Fibroblast of lung (primary cell): ENCODE data around the gene SLC2A4RG. TPM values are rescaled to one million over a fixed set of nuclear protein-coding genes. Genes with fewer than 3 reads are reported as not detected.

Experiments used
- DNase-seq, 2 donors: peaks; one replicate each; pipeline versions ENCODE4 v3.0.0 to v3.0.0-alpha.2; 2010; ENCODE audit warnings: low read depth in 2 of 2
- H2AFZ ChIP-seq: 2 replicates; pipeline ENCODE4 v1.5.1; 2012; ENCODE audit warnings: low read length, control low read depth, inconsistent platforms
- H3K27ac ChIP-seq: 2 replicates; pipeline ENCODE4 v1.5.1; 2011; ENCODE audit warnings: low read length, control low read depth; ENCODE audit not compliant: insufficient read depth
- H3K27me3 ChIP-seq: 2 replicates; pipeline ENCODE4 v1.5.1; 2011; ENCODE audit warnings: mild to moderate bottlenecking, low read length; ENCODE audit not compliant: control insufficient read depth, insufficient read depth
- H3K36me3 ChIP-seq: 2 replicates; pipeline ENCODE4 v1.5.1; 2011; ENCODE audit warnings: low read length; ENCODE audit not compliant: control insufficient read depth, insufficient read depth
- H3K4me1 ChIP-seq: 2 replicates; pipeline ENCODE4 v1.5.1; 2011; ENCODE audit warnings: low read length; ENCODE audit not compliant: control insufficient read depth, insufficient read depth; ENCODE audit errors: extremely low read depth
- H3K4me2 ChIP-seq: 2 replicates; pipeline ENCODE4 v1.5.1; 2011; ENCODE audit warnings: low read length, control low read depth; ENCODE audit not compliant: insufficient read depth; ENCODE audit errors: extremely low read depth
- H3K4me3 ChIP-seq, 4 experiments: fragments of 200-600 bp in 1 of 4; sonication (generic) in 1 of 4; replicated peaks in 1 of 4; 2 replicates each; pipeline ENCODE4 v1.5.1; 2011 to 2016; ENCODE audit warnings: low read length in 4 of 4, low read depth in 3 of 4, mild to moderate bottlenecking in 3 of 4, control low read depth in 2 of 4, inconsistent platforms in 1 of 4, mixed read lengths in 1 of 4; ENCODE audit not compliant: insufficient read depth in 1 of 4; ENCODE audit errors: control extremely low read depth in 1 of 4
- H3K79me2 ChIP-seq: 2 replicates; pipeline ENCODE4 v1.5.1; 2012; ENCODE audit warnings: mild to moderate bottlenecking, low read length, inconsistent platforms; ENCODE audit not compliant: control insufficient read depth, insufficient read depth
- H3K9ac ChIP-seq: 2 replicates; pipeline ENCODE4 v1.5.1; 2011; ENCODE audit warnings: mild to moderate bottlenecking, low read length, control low read depth; ENCODE audit not compliant: insufficient read depth
- H3K9me3 ChIP-seq: 2 replicates; pipeline ENCODE4 v1.5.1; 2012; ENCODE audit warnings: low read depth, low read length; ENCODE audit not compliant: control insufficient read depth, insufficient read depth
- H4K20me1 ChIP-seq: 2 replicates; pipeline ENCODE4 v1.5.1; 2011; ENCODE audit warnings: low read length; ENCODE audit not compliant: control insufficient read depth, insufficient read depth; ENCODE audit errors: extremely low read depth
- CTCF ChIP-seq, 2 donors: IDR thresholded peaks in 1 of 2; conservative IDR thresholded peaks in 1 of 2; 1 replicate in 1 of 2; 2 replicates in 1 of 2; pipeline ENCODE4 v1.5.1; 2011 to 2012; ENCODE audit warnings: low read length in 2 of 2, control low read depth in 1 of 2, inconsistent platforms in 1 of 2, low read depth in 1 of 2, mild to moderate bottlenecking in 1 of 2
- EZH2 ChIP-seq: IDR thresholded peaks from 2 replicates; pipeline ENCODE4 v1.5.1; 2012; ENCODE audit warnings: low read length, control low read depth, mild to moderate bottlenecking; ENCODE audit errors: missing control alignments
- polyA plus RNA-seq, 2 donors: library from polyadenylated mRNA; depleted of rRNA in 1 of 2; stranded (reverse) in 1 of 2; unstranded in 1 of 2; fragments of >200 nt; gene quantifications; 2 replicates each; pipeline ENCODE4 v1.2.1, GENCODE V29; 2011 to 2012; ENCODE audit warnings: missing spikeins in 1 of 2
- total RNA-seq: library from RNA; depleted of rRNA; stranded (reverse); fragments of >200 nt; gene quantifications from 2 replicates; pipeline ENCODE4 v1.2.1, GENCODE V29; 2014

The SLC2A4RG gene
- total and polyA plus RNA-seq, 2 donors (not counting 1 experiment from before 2014, with no cell fraction given): 17.5 to 30.6 TPM

- no peaks in the 10 kb centered on the region for H3K4me1 ChIP-seq
- H3K36me3 ChIP-seq: no peaks in the 10 kb centered on the region
- H4K20me1 ChIP-seq: no peaks in the 10 kb centered on the region
- H3K27ac ChIP-seq: no peak overlapping the region
- TF ChIP-seq CTCF (conservative IDR thresholded peaks at IDR 0.05 in 1 of 2, IDR thresholded peaks at IDR 0.05 in 1 of 2; ENCODE audit: low read depth in 1 of 2, low read length in 2 of 2) (no peak), EZH2 (no peak)
- no peak overlapping the region for H3K9ac ChIP-seq
- no peaks in the 10 kb centered on the region for H3K79me2 ChIP-seq
- no peaks in the 10 kb centered on the region for H3K9me3 ChIP-seq
- H2AFZ ChIP-seq: no peak overlapping the region
- no peak for DNase-seq
- no peak overlapping the region for H3K4me2 ChIP-seq
- H3K27me3 ChIP-seq: no peaks in the 10 kb centered on the region
- H3K4me3 ChIP-seq: no peak overlapping the region
These were observed 13.0 kb downstream of the SLC2A4RG start for GRCh38 chr20:63752411-63753101.

GRCh38 chr20:63753381-63753780 lies 13.8 kb downstream of the SLC2A4RG start:
- H3K9me3 ChIP-seq: no peaks in the 10 kb centered on the region
- H3K9ac ChIP-seq: no peak overlapping the region
- H3K4me1 ChIP-seq: no peaks in the 10 kb centered on the region
- H3K27ac ChIP-seq: no peak overlapping the region
- no peaks in the 10 kb centered on the region for H3K79me2 ChIP-seq
- H3K4me3 ChIP-seq: no peak overlapping the region
- DNase-seq: no peak
- H3K4me2 ChIP-seq: no peak overlapping the region
- no peaks in the 10 kb centered on the region for H3K27me3 ChIP-seq
- TF ChIP-seq EZH2 (no peak), CTCF (conservative IDR thresholded peaks at IDR 0.05 in 1 of 2, IDR thresholded peaks at IDR 0.05 in 1 of 2; ENCODE audit: low read depth in 1 of 2, low read length in 2 of 2) (no peak)
- no peaks in the 10 kb centered on the region for H4K20me1 ChIP-seq
- H2AFZ ChIP-seq: no peak overlapping the region
- no peaks in the 10 kb centered on the region for H3K36me3 ChIP-seq

GRCh38 chr20:63754008-63754407 lies 14.4 kb downstream of the SLC2A4RG start:
- H3K27ac ChIP-seq: no peak overlapping the region
- no peak for DNase-seq
- no peaks in the 10 kb centered on the region for H3K36me3 ChIP-seq
- H3K4me3 ChIP-seq: no peak overlapping the region
- H3K4me1 ChIP-seq: no peaks in the 10 kb centered on the region
- H3K79me2 ChIP-seq: no peaks in the 10 kb centered on the region
- TF ChIP-seq CTCF (conservative IDR thresholded peaks at IDR 0.05 in 1 of 2, IDR thresholded peaks at IDR 0.05 in 1 of 2; ENCODE audit: low read depth in 1 of 2, low read length in 2 of 2) (no peak), EZH2 (no peak)
- no peaks in the 10 kb centered on the region for H3K27me3 ChIP-seq
- no peaks in the 10 kb centered on the region for H4K20me1 ChIP-seq
- no peak overlapping the region for H3K4me2 ChIP-seq
- H3K9me3 ChIP-seq: no peaks in the 10 kb centered on the region
- no peak overlapping the region for H2AFZ ChIP-seq
- no peak overlapping the region for H3K9ac ChIP-seq
